ENCODE data around the gene COA5. TPM values are rescaled to one million over a fixed set of nuclear protein-coding genes. Genes with fewer than 3 reads are reported as not detected.

Gene COA5, protein sequence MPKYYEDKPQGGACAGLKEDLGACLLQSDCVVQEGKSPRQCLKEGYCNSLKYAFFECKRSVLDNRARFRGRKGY
- 10 to 100 TPM; 19.5 to 25.5 TPM for total RNA-seq
- long read RNA-seq, donor 1, transcript COA5-201 (3 exons, 1,754 nt), result major isoform, 8 of 11 reads
- long read RNA-seq, donor 1, partial matches to known transcripts, result 0 of 11 reads
- long read RNA-seq, donor 1, other reads (novel, unspliced or antisense), result 1 of 11 reads
- long read RNA-seq, donor 2, transcript COA5-201 (3 exons, 1,754 nt), result major isoform, 43 of 52 reads
- long read RNA-seq, donor 2, partial matches to known transcripts, result 0 of 52 reads
- long read RNA-seq, donor 2, other reads (novel, unspliced or antisense), result 4 of 52 reads

DNA sequence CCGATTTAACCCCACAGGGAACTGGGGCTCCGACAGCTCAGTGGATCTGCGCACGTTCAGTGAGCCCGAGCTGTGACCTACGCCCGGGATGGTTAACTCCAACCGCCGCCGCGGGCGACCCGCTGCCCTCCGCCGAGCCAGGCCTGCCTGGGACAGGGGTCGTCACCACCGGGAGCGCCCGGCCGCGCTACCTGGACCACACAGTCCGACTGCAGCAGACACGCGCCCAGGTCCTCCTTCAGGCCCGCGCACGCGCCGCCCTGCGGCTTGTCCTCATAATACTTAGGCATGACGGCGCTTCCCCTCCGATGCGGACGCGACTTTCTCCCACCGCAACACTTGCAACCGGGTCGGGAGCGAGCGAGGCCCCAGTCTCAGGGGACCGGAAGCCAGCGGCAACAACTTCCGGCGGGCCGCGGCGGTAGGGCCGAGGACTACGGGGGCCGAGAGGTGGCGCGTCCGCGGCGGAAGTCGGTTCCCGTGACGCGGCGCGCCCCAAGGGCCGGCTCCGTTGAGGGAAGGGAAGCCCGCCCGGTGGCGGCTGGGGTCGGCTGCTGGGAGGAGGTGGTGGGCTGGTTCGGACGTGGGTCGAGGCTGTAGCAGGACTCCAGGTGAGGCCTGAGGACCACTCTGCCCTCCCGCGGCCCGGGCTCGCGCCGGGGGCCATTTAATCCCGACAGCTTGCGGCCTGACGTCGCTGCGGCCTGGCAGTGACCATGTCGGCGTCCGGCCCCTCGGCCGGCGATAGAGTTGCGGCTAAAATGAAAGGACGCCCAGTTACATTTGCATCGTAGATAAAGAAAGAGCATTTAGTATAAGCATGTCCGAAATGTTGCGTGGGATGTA is at the start of gene COA5, which contains the start of gene UNC50:
TSS of gene COA5 (minus strand) at position 397 of the 846 bp plus-strand sequence. CDS start at position 290, 107 bp downstream.
TSS of gene UNC50 (plus strand) at position 474 of the 846 bp plus-strand sequence. CDS start 1,171 bp downstream, outside the sequence.
- intact Hi-C loops (cut with DNase I), result loop anchor here (10.0 kb wide), 1 partner anchor 194 kb away; no protein-coding TSS in a partner anchor
- peak; percentile 98 for DNase-seq (ENCODE audit: low spot score)

DNA sequence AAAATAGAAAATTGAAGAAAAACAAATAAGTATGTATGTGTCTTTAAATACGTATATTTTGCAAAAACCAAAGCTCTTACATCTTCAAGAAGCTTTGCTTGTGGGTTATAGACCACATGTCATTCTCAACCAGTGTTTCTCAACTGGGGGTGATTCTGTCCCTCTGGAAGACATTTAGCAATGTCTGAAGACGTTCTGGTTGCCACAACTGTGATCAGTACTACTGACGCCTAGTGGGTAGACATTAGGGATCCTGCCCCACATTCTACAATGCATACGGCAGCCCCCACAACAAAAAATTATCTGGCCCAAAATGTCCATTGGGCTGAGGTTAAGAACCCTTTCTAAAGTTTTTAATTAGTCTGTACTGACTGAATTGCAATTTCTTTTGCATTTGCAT is 48.5 kb upstream of the COA5 start:
- intact Hi-C loops (cut with DNase I), result no loop called here
- DNase-seq (ENCODE audit: low spot score), result no peak

DNA sequence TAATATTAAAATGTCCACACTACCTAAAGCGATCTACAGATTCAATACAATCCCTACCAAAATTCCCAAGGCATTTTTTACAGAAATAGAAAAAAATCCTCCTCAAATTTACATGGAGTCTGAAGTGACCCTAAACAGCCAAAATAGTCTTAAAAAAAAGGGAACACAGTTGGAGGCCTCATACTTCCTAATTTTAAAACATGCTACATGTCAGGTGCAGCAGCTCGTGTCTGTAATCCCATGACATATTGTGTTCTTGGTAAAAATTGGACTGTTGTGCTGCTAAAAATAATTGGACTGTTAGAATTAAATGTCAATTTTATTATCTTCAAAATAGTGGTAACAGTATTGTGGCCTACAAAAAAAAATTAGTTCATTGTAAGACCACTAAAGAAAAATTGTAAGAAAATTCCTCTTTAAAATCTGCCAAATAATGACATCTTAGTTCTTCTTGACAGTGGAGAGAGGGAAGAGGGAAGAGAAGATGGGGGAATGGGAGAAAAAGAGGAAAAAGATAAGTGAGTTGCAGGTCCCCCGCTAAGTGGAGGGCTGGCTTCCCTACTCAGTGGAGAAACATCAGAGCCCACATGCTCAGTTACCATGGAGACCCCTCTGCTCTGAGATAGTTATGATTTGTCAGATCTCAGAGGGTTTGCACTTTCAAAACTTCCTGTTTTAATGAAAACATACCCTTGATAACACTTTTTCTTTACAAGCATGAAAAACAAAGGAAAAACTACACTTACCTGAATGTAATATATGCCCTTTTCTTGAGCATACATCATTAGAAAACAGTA is 46.6 kb upstream of the COA5 start:
- intact Hi-C loops (cut with DNase I), result no loop called here
- DNase-seq (ENCODE audit: low spot score), result no peak

DNA sequence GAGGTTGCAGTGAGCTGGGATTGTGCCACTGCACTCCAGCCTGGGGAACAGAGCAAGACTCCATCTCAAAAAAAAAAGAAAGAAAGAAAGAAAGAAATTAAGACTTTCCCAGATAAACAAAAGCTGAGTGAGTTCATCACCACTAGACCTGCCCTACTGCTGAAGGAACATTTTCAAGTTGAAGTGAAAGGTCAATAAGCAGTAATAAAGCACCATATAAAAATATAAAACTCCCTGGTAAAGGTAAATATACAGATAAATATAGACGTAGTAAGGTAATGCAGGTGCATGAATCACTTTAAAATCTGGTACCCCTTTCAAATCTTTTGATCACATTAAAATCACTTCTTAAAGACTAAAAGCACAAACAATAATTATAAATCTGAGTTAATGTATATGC is 42.7 kb upstream of the COA5 start:
- DNase-seq (ENCODE audit: low spot score), result no peak
- intact Hi-C loops (cut with DNase I), result no loop called here

DNA sequence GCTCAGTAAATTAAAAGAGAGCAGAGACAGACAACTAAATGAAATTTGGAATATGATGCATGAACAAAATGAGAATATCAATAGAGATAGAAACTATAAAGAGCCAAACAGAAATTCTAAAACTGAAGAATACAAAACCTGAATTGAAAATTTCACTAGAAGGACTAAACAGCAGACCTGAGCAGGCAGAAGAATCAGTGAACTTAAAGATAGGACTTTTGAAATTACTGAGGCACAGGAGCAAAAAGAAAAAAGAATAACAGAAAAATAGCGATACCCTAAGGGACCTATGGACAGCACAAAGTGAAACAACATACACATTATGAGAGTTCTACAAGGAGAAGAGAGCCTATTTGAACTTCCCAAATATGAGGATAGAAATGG is 41.7 kb upstream of the COA5 start:
- DNase-seq (ENCODE audit: low spot score), result no peak
- intact Hi-C loops (cut with DNase I), result loop anchor here (2.0 to 5.0 kb wide), 2 partner anchors 182 to 187 kb away; no protein-coding TSS in a partner anchor

DNA sequence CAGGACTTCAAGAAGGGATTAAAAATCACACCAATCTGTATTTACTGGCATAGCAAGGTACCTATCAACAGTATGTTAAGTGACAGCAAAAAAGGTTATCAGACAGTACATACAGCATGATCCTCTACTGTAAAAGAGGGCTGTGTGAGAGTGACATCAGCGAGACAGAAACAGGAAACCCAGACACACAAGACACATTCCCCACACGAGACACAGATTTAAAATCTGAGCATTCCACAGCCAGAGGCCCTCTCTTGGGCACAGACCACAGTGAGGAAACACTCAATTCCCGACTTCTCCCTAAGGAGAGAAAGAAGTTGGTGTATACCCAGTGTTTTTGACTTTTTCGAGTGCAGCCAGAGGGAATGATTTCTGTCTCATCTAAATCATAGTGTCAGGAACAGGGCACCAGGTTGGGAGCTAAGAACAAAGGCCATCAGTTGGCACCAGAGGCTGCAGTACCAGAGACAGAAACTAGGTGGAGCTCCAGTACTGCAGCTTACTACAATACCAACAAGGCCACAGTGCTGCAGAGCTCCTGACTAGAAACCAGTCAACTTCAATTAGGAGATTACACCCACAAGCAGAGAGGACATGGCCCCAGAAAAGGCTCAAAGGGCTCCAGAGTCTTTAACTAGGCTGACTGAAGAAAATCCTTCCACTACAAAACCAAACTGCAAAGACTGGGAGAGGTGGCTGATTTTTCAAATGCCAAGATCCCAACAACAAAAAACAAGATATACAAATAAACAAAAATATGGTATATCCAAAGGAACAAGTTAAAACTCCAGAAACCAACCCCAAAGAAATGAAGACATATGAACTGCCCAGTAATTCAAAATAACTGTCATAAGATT is 41.1 kb upstream of the COA5 start:
- no peak for DNase-seq (ENCODE audit: low spot score)
- intact Hi-C loops (cut with DNase I), result loop anchor here (2.0 to 5.0 kb wide), 2 partner anchors 183 to 187 kb away; no protein-coding TSS in a partner anchor

DNA sequence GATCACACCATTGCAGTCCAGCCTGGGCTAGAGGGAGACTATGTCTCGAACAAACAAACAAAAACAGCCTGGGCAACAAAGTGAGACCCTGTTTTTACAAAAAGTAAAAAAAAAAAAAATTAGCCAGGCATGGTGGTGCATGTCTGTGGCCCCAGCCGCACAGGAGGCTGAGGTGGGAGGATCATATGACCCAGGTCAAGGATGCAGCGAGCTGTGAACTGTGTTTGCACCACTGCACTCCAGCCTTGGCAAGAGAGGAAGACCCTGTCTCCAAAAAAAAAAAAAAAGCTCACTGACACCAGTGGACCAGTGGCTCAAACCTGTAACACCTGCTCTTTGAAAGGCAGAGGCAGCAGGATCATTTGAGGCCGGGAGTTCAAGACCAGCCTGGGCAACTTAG is 40.1 kb upstream of the COA5 start:
- no peak for DNase-seq (ENCODE audit: low spot score)
- intact Hi-C loops (cut with DNase I), result loop anchor here (2.0 to 5.0 kb wide), 2 partner anchors 184 to 188 kb away; no protein-coding TSS in a partner anchor

DNA sequence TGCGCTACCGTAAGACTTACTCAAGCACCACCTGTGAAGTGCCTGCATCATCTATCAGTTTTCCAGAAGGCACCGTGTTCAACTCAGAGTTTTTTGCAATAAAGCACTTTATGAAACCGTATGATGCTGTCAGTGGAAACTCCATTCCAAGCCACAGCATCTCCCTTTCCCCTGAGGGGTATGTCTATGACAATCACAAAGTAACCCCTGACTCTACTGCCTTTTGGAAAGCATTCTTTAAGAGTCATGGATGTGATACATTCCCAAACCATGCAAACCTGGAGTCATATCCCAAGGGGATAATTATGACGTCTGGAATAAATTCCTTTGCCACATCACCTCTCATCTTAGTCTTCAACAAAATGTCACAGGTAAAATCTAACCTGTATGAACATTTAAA is 39.3 kb upstream of the COA5 start:
- DNase-seq (ENCODE audit: low spot score), result no peak
- intact Hi-C loops (cut with DNase I), result loop anchor here (2.0 to 5.0 kb wide), 2 partner anchors 185 to 189 kb away; no protein-coding TSS in a partner anchor

DNA sequence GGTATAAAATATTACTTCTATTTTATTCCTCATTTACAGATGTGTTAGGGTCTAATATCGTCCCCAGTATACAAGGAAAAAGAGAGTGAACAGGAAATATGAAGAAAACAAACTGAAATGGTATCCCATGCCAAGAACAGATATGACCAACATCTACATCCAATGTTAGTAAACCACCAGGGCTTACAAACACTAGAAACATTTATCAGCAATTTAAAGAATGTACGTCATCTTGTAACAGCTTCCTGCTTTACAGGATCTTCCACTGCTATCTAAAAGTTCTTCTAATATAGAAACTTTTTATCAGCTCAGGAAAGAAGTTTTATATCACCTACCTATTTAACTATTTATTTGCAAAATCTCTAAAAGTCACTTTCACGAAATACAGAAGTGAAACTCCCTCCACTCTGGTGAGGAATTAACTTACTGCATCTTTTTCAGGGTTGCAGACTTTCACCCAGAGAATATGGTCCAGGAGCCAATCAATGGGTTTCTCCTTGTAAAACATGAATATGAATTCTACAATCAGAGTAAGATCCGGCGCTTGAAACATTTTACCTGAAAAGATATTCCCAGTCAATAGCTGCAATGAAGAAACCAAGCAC is 35.3 kb upstream of the COA5 start:
- intact Hi-C loops (cut with DNase I), result no loop called here
- DNase-seq (ENCODE audit: low spot score), result no peak

DNA sequence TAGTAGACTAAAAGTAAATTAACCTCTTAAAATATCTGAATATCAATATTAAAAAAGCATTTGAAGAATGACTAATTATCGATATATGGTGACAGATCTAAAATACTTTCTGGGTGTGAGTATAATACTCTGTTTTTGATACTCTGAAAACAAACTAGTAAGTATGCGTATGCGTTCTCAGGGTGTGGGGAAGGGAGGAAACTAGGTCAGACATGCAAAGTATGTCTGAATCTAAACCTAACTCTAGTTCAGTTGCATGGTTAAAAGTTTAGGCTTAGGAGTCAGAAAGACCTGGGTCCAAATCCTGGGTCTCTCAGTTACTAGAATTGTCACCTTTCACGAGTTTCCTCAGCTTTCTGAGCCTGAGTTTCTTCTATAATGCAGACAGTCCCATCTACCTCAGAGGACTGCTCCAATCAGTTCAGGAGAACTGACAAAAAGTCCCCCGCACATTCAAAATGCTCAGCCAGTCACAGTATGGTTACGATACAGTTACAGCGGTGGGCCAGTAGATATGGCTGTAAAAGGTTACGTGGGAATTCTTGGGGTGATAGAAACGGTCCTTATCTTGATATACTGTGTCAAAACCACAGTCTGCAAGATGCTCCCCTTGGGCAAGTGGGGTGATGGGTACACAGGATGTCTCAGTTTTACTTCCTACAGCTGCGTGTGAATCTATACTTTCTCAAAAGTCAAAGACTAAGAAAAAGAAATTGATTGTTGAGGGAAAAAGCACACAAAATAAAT is 29.3 kb upstream of the COA5 start:
- intact Hi-C loops (cut with DNase I), result no loop called here
- DNase-seq (ENCODE audit: low spot score), result no peak

DNA sequence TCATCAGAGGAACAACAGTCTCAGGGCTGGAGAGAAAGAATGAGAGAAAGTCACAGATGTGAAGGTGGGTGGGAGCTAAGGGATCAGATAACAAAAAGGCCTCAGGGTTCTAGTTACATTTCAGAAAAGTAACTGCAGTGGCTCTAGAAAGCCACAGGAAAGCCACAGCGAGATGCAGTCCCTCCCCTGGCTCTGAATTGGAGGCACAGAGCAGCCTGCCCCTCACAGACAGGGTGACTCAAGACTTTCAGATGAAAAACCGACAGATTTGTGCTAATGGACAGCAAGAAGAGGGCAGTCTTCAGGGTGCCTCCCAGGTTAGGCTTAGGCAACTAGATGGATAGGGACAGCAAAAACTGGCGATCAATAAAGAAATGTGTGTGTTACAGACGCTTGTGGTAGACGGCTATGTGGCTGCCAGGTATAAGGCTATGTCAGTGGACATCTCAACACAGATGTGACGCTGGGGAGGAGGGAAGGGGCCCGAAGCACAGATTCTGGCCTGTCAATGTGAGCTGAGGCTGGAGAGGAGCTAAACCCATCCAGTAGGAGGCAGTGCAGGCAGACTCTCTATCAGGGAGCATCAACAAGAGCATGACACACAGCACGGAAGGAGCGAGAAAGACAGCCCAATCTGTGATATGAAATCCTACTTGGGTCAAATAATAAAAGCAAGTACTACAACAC is 26.2 kb upstream of the COA5 start:
- DNase-seq (ENCODE audit: low spot score), result no peak
- intact Hi-C loops (cut with DNase I), result no loop called here

DNA sequence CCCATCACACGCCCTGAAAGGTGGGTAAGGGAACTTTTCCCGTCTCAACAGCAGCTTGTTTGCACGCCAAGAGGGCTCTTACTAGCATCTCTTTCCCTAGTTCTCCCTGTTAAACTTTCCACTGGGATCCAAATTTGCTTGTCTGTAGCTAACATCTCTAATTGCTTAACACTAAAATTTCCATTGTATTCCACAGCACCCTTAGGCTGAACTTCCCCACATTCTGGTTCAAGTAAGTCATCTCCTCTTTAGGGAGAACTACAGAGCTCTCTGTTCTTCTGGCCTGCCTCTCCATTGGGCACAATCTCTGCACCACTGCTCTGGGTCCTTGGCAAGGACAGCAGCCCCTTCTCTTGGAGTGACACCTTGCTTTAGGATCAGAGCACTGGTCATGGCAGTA is 24.0 kb upstream of the COA5 start:
- intact Hi-C loops (cut with DNase I), result no loop called here
- DNase-seq (ENCODE audit: low spot score), result no peak

DNA sequence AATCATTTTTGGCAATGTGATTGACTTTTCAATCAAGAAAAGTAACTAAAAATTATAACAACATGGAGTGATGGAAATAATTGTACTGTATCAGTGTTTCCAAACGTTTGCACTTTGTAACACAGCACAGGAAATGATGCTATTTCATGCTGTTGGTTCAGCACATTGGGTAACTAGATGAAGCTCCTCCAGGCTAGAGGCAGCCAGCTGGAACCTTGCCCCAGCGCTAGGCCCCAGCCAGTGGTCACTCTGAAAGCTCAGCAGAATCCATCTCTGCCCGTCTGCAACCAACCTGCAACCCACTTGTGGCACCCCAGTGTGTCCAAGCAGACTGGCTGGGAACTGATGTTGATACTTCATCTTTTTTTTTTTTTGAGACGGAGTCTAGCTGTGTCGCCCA is 15.3 kb upstream of the COA5 start:
- intact Hi-C loops (cut with DNase I), result no loop called here
- peak; percentile 92 for DNase-seq (ENCODE audit: low spot score)

DNA sequence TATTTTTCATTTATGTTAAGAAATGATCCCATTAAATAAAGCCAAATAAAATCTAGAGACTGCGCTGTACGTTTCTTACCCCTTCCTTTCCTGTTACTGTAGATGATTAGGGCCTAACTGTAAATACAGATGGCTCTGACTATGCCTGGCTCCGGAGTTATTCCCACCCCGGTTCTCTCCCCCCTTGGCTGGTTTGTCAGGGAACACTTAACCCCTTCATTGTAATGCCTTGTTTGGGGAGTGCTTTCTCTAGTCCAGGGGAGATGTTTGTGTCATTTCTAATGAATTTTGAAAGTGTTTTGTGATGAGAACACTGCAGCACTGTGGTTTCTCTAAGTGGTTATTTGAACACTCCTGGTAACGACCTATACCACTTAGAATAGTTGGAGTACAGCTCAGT is 8.8 kb upstream of the COA5 start:
- intact Hi-C loops (cut with DNase I), result no loop called here

DNA sequence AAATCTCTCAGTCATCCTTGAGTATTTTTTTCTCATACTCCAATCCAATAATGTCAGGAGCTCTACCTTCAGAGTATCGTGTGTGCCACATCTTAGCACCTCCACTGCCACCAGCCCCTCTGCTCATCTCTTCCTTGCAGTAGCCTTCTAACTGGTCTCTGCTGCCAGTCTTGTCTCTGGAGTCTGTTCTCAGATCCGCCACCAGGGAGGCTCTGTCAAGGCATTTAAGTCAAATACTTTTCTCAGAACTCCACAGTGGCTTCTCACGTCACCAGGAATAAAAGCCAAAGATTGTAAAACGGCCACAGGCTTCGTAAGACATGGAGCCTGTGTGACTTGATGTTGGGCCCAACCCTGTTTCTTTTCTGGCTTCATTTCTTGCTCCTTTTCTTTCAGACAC is 7.2 kb upstream of the COA5 start:
- no peak for DNase-seq (ENCODE audit: low spot score)
- intact Hi-C loops (cut with DNase I), result no loop called here

More for the DNA sequence above, 8.8 kb upstream of the COA5 start:
- no peak for DNase-seq (ENCODE audit: low spot score)

DNA sequence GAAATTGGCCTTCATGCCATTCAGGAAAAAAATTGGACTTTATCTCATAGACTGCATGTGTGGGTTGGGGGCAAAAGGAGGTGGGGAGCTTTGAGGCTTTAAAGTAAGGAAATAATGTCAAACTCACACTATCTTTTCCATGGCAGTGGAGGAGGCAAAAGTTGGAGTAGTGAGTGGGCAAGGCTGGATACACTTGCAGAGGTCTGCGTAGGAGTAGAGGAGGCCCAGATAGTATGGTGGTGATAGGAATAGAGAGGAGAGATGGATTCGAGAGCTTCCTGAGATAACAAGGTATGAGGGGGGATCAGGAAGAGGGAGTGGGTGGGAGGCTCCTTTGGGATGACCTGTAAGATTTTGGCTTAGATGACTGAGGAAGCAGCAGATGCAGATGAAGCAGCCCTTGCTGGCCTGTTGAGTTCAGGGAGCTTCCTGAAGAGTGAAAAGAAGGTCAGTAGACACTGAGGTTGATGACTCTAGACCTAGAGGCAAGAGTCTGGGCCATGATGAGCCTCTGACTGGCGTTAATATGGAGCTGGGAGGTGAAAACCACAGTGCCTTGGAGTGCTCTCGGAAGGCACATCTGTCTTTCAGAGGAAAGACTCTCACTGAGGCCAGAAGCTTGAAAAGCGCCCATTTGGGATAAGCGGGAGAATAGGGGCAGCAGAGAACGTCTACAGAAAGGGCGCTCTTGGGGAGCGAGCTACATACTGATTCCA is 5.9 kb upstream of the COA5 start:
- intact Hi-C loops (cut with DNase I), result no loop called here
- DNase-seq (ENCODE audit: low spot score), result no peak

Data from posterior vena cava (tissue), 2 donors.